A549 (cell line): ENCODE measurements around the gene CCDC138. TPM values are rescaled to one million over a fixed set of nuclear protein-coding genes. Genes with fewer than 3 reads are reported as not detected.

Experiments
- ATAC-seq, 2 experiments: fragments of 200-7000 bp in 1 of 2; fragments of >200 bp in 1 of 2; cut with Nextera tagmentation in 1 of 2; cut with Tn5 transposase in 1 of 2; 3 replicates each; pipeline versions ENCODE4 v1.8.0 to v1.9.1; 2018 to 2020; ENCODE audit warnings: mild to moderate bottlenecking in 1 of 2, moderate library complexity in 1 of 2
- CTCF ChIA-PET: fragments of 300-600 bp; sonication (Branson Sonifier 250); formaldehyde crosslinking; extraction: SDS; loops from one replicate; lab custom pipeline; 2021; ENCODE audit warnings: antibody characterized with exemption, inconsistent platforms; lab: Yijun Ruan, JAX
- POLR2A ChIA-PET: fragments of 350-600 bp; formaldehyde crosslinking; extraction: SDS; loops from one replicate; lab custom pipeline; 2021; ENCODE audit warnings: antibody characterized with exemption, inconsistent platforms; lab: Yijun Ruan, JAX
- DNase-seq, 2 experiments: peaks; one replicate each; pipeline versions ENCODE4 v3.0.0 to v3.0.0-alpha.2; 2011 to 2016; ENCODE audit warnings: low read depth in 1 of 2, low spot score in 1 of 2
- FAIRE-seq: peaks from 2 replicates; lab custom pipeline; 2011; peaks lifted over from hg19 to GRCh38; lab: Jason Lieb, UNC
- H3K27ac ChIP-seq, 2 experiments: fragments of >200 bp; sonication (Bioruptor Twin); formaldehyde crosslinking; 3 replicates each; pipeline ENCODE4 v1.5.1; 2016 to 2017
- H3K4me1 ChIP-seq: fragments of >200 bp; sonication (Bioruptor Twin); formaldehyde crosslinking; 3 replicates; pipeline ENCODE4 v1.6.1; 2016
- H3K4me2 ChIP-seq: fragments of >200 bp; sonication (Bioruptor Twin); formaldehyde crosslinking; 3 replicates; pipeline ENCODE4 v1.6.1; 2016
- H3K4me3 ChIP-seq: fragments of >200 bp; sonication (Bioruptor Twin); formaldehyde crosslinking; 3 replicates; pipeline ENCODE4 v1.5.1; 2016
- H3K9me3 ChIP-seq: fragments of >200 bp; sonication (Bioruptor Twin); formaldehyde crosslinking; 3 replicates; pipeline ENCODE4 v1.6.1; 2016
- BHLHE40 ChIP-seq: IDR thresholded peaks from 2 replicates; pipeline ENCODE4 v1.6.1; 2012; ENCODE audit warnings: low read depth, low read length, inconsistent platforms
- CEBPB ChIP-seq, 2 experiments: fragments of >200 bp in 1 of 2; sonication (Bioruptor Twin) in 1 of 2; formaldehyde crosslinking in 1 of 2; IDR thresholded peaks; 2 replicates each; pipeline ENCODE4 v1.6.1; 2012 to 2016
- CHD2 ChIP-seq: fragments of 150-350 bp; IDR thresholded peaks from 2 replicates; pipeline ENCODE4 v1.6.1; 2014; ENCODE audit warnings: low read length; ENCODE audit not compliant: partially characterized antibody
- E2F6 ChIP-seq: IDR thresholded peaks from 2 replicates; pipeline ENCODE4 v1.6.1; 2012; ENCODE audit warnings: low read depth, borderline replicate concordance
- EHF ChIP-seq: fragments of 250-450 bp; sonication (Bioruptor Pico); IDR thresholded peaks from 2 replicates; pipeline ENCODE4 v1.5.0; 2020; ENCODE audit warnings: mild to moderate bottlenecking
- ELK1 ChIP-seq: fragments of 150-350 bp; IDR thresholded peaks from 2 replicates; pipeline ENCODE4 v1.6.1; 2014; ENCODE audit warnings: low read depth, mild to moderate bottlenecking, low read length
- EP300 ChIP-seq, 2 experiments: fragments of >200 bp; sonication (Bioruptor Twin); formaldehyde crosslinking; IDR thresholded peaks; 2 replicates in 1 of 2; 3 replicates in 1 of 2; pipeline ENCODE4 v1.6.1; 2016 to 2017
- FOSL2 ChIP-seq, 2 experiments: fragments of 450-650 bp in 1 of 2; fragments of >200 bp in 1 of 2; sonication (Bioruptor Twin) in 1 of 2; formaldehyde crosslinking; IDR thresholded peaks; 2 replicates each; pipeline versions ENCODE4 v1.5.0 to v1.6.1; 2016 to 2020; ENCODE audit warnings: mild to moderate bottlenecking in 1 of 2, moderate library complexity in 1 of 2
- FOXS1 ChIP-seq: fragments of 250-450 bp; sonication (Bioruptor Pico); IDR thresholded peaks from 2 replicates; pipeline ENCODE4 v1.5.0; 2020; ENCODE audit warnings: mild to moderate bottlenecking, moderate library complexity
- GATA3 ChIP-seq: IDR thresholded peaks from 2 replicates; pipeline ENCODE4 v1.6.1; 2012; ENCODE audit warnings: borderline replicate concordance
- HDAC2 ChIP-seq: fragments of 200-600 bp; sonication (generic); IDR thresholded peaks from 2 replicates; pipeline ENCODE4 v1.6.1; 2016
- HMGXB4 ChIP-seq: fragments of 250-450 bp; sonication (Bioruptor Pico); IDR thresholded peaks from 2 replicates; pipeline ENCODE4 v1.5.0; 2021; ENCODE audit warnings: mild to moderate bottlenecking, moderate library complexity, borderline replicate concordance
- HOXA7 ChIP-seq: fragments of 250-450 bp; sonication (Bioruptor Pico); IDR thresholded peaks from 2 replicates; pipeline ENCODE4 v1.5.0; 2020; ENCODE audit warnings: mild to moderate bottlenecking, moderate library complexity
- JUN ChIP-seq, 2 experiments: fragments of >200 bp; sonication (Bioruptor Twin); formaldehyde crosslinking; IDR thresholded peaks; 2 replicates in 1 of 2; 3 replicates in 1 of 2; pipeline ENCODE4 v1.6.1; 2016 to 2017
- JUNB ChIP-seq: fragments of >200 bp; sonication (Bioruptor Twin); formaldehyde crosslinking; IDR thresholded peaks from 2 replicates; pipeline ENCODE4 v1.6.1; 2016
- KDM1A ChIP-seq: fragments of 200-600 bp; sonication (generic); IDR thresholded peaks from 2 replicates; pipeline ENCODE4 v1.6.1; 2016; ENCODE audit warnings: low read depth, mild to moderate bottlenecking
- KDM5A ChIP-seq: fragments of 200-600 bp; sonication (generic); IDR thresholded peaks from 2 replicates; pipeline ENCODE4 v1.6.1; 2016; ENCODE audit warnings: antibody characterized with exemption, mild to moderate bottlenecking
- MAFK ChIP-seq: fragments of 450-650 bp; IDR thresholded peaks from 2 replicates; pipeline ENCODE4 v1.6.1; 2014; ENCODE audit not compliant: partially characterized antibody
- MAX ChIP-seq: IDR thresholded peaks from 2 replicates; pipeline ENCODE4 v1.6.1; 2012
- MAZ ChIP-seq: fragments of 150-350 bp; IDR thresholded peaks from 2 replicates; pipeline ENCODE4 v1.6.1; 2014; ENCODE audit warnings: antibody characterized with exemption, low read depth, low read length, borderline replicate concordance
- PBX3 ChIP-seq: IDR thresholded peaks from 2 replicates; pipeline ENCODE4 v1.6.1; 2012
- PHF8 ChIP-seq: fragments of 200-600 bp; sonication (generic); IDR thresholded peaks from 2 replicates; pipeline ENCODE4 v1.6.1; 2016; ENCODE audit warnings: low read depth, mild to moderate bottlenecking, antibody characterized with exemption, moderate library complexity, borderline replicate concordance
- POLR2AphosphoS2 ChIP-seq: conservative IDR thresholded peaks from 2 replicates; pipeline ENCODE4 v1.6.1; 2012; ENCODE audit warnings: low read length, improper control_type of control experiment, inconsistent platforms
- RAD21 ChIP-seq, 2 experiments: fragments of >200 bp in 1 of 2; sonication (Bioruptor Twin) in 1 of 2; formaldehyde crosslinking in 1 of 2; IDR thresholded peaks in 1 of 2; conservative IDR thresholded peaks in 1 of 2; 2 replicates in 1 of 2; 3 replicates in 1 of 2; pipeline ENCODE4 v1.6.1; 2012 to 2018; ENCODE audit warnings: inconsistent platforms in 1 of 2
- RCOR1 ChIP-seq: fragments of 150-350 bp; IDR thresholded peaks from 2 replicates; pipeline ENCODE4 v1.6.1; 2014; ENCODE audit warnings: antibody characterized with exemption, low read length, low read depth
- REST ChIP-seq: fragments of 200-600 bp; sonication (generic); IDR thresholded peaks from 2 replicates; pipeline ENCODE4 v1.6.1; 2016; ENCODE audit warnings: antibody characterized with exemption, mild to moderate bottlenecking, moderate library complexity
- RFX5 ChIP-seq: fragments of 450-650 bp; IDR thresholded peaks from 2 replicates; pipeline ENCODE4 v1.7.1; 2014; ENCODE audit warnings: antibody characterized with exemption, mild to moderate bottlenecking, moderate library complexity
- SMC3 ChIP-seq: fragments of >200 bp; sonication (Bioruptor Twin); formaldehyde crosslinking; IDR thresholded peaks from 3 replicates; pipeline ENCODE4 v1.6.1; 2018; ENCODE audit warnings: inconsistent platforms
- TFCP2L1 ChIP-seq: fragments of 250-450 bp; sonication (Bioruptor Pico); IDR thresholded peaks from 2 replicates; pipeline ENCODE4 v1.5.0; 2021; ENCODE audit warnings: mild to moderate bottlenecking
- ZC3H11A ChIP-seq: fragments of 450-650 bp; IDR thresholded peaks from 2 replicates; pipeline ENCODE4 v1.6.1; 2014; ENCODE audit warnings: antibody characterized with exemption, mild to moderate bottlenecking
- ZFP36 ChIP-seq: fragments of 450-650 bp; IDR thresholded peaks from 2 replicates; pipeline ENCODE4 v1.6.1; 2014; ENCODE audit warnings: borderline replicate concordance; ENCODE audit not compliant: partially characterized antibody
- WGBS: methylation state at CpG from one replicate; pipeline ENCODE4 v1.1.6; 2017; ENCODE audit errors: missing lambda C conversion rate; 5-methylcytosine and 5-hydroxymethylcytosine counted together
- polyA minus RNA-seq: library from RNA; depleted of rRNA, polyadenylated mRNA; stranded (reverse); fragments of >200 nt; gene quantifications from 2 replicates; pipeline ENCODE4 v1.2.3, GENCODE V29; 2011; rRNA and poly(A)+ RNA removed
- polyA plus RNA-seq, 4 experiments: library from polyadenylated mRNA; depleted of rRNA in 3 of 4; stranded (reverse); fragments of >200 nt; fragmentation: RNase III in 1 of 4; extraction: RNeasy Plus Mini Kit Qiagen cat#74134 plus additional on column Dnase treatment in 1 of 4; gene quantifications; 2 replicates in 3 of 4; 3 replicates in 1 of 4; pipeline ENCODE4 v1.2.3, GENCODE V29; 2011 to 2017

CCDC138 gene
- 8.6 and 13.0 TPM in 2 replicates for polyA plus RNA-seq (2011; rRNA removed)
- polyA plus RNA-seq (2012; cell fraction: cytosol; rRNA removed): 2.7 and 3.0 TPM in 2 replicates
- 3.3 and 5.3 TPM in 2 replicates for polyA plus RNA-seq (2012; cell fraction: nucleus; rRNA removed)
- 9.7 to 12.2 TPM (median 10.4 TPM) in 3 replicates for polyA plus RNA-seq (2017; fragmentation: RNase III; extraction: RNeasy Plus Mini Kit Qiagen cat#74134 plus additional on column Dnase treatment)
- polyA minus RNA-seq: 5.4 and 6.4 TPM in 2 replicates

GRCh38 chr2:108786354-108787215, at the start of gene CCDC138:
Gene CCDC138, plus strand, starts transcription at chr2:108786771. Its CDS starts 52 bp downstream, at chr2:108786823.
- Histone ChIP-seq H3K27ac (peak within 1 kb of the TSS; percentile 83 to 96), H3K4me2 (peak within 1 kb of the TSS; percentile 95), H3K4me3 (peak within 1 kb of the TSS; percentile 86), H3K9me3 (no peaks in the 10 kb centered on the region), H3K4me1 (peaks cover 10% of the 10 kb centered on the region; the same call in 2 of the 3 replicates)
- peak; percentile 82 to 88 for DNase-seq
- CTCF ChIA-PET: interaction anchor here (0.7 kb wide), 1 partner anchor 206 kb away, joined by 3 read pairs; no protein-coding TSS in a partner anchor
- POLR2A ChIA-PET: no interaction called here
- WGBS: 2% methylated on average over 18 of the region's 78 CpGs
- no peak for FAIRE-seq
- peak; percentile 96 to 98 for ATAC-seq
- TF ChIP-seq JUNB: no peak
- TF ChIP-seq TFCP2L1 (CRISPR knock-in tag): no peak
- no peak for TF ChIP-seq SMC3
- TF ChIP-seq ELK1: no peak
- TF ChIP-seq REST: no peak
- no peak for TF ChIP-seq HOXA7
- TF ChIP-seq KDM5A: no peak
- peak; percentile 85 for TF ChIP-seq PHF8
- TF ChIP-seq RAD21 (conservative IDR thresholded peaks at IDR 0.05 in 1 of 2, IDR thresholded peaks at IDR 0.05 in 1 of 2): no peak; a peak in 1 of 5 replicates
- no peak for TF ChIP-seq GATA3
- TF ChIP-seq RCOR1: no peak
- TF ChIP-seq HDAC2: no peak
- no peak for TF ChIP-seq ZC3H11A
- TF ChIP-seq MAX: peak; percentile 65
- TF ChIP-seq MAFK: peak; percentile 62
- TF ChIP-seq JUN (IDR thresholded peaks at IDR 0.05): peak in 1 of 2 experiments; percentile 88; a peak in 3 of 5 replicates
- no peak for TF ChIP-seq BHLHE40
- no peak for TF ChIP-seq MAZ
- TF ChIP-seq RFX5: no peak
- TF ChIP-seq EHF: no peak
- no peak for TF ChIP-seq EP300 (IDR thresholded peaks at IDR 0.05)
- TF ChIP-seq KDM1A: no peak
- no peak for TF ChIP-seq PBX3
- no peak for TF ChIP-seq ZFP36
- no peak for TF ChIP-seq CHD2
- TF ChIP-seq FOXS1 (CRISPR knock-in tag): no peak
- TF ChIP-seq HMGXB4 (CRISPR knock-in tag): no peak
- no peak for TF ChIP-seq FOSL2 (IDR thresholded peaks at IDR 0.05)
- TF ChIP-seq FOSL2 (CRISPR knock-in tag; IDR thresholded peaks at IDR 0.05): no peak
- TF ChIP-seq POLR2AphosphoS2: no peak
- TF ChIP-seq E2F6: no peak
- no peak for TF ChIP-seq CEBPB (IDR thresholded peaks at IDR 0.05)
